OCI-LY3 (cell line): Measurements from ENCODE around the gene LIF.

Experiments
- CTCF ChIP-seq: fragments of 200-600, 300-600 bp; sonication (generic); IDR thresholded peaks from 2 replicates; pipeline ENCODE4 v1.5.1; 2014; ENCODE audit warnings: antibody characterized with exemption, low read length, low read depth
- EZH2phosphoT487 ChIP-seq: fragments of 200-600 bp; shearing (Covaris generic); IDR thresholded peaks from 2 replicates; pipeline ENCODE4 v1.6.1; 2018; ENCODE audit warnings: antibody characterized with exemption, mixed run types, low read depth

GRCh38 chr22:30293026-30293425 lies 46.5 kb upstream of the LIF start:
- no peak for TF ChIP-seq CTCF
- no peak for TF ChIP-seq EZH2phosphoT487
